HG03442 (cell line): ENCODE data around the gene RAB6A.

ENCODE experiments used
- ATAC-seq: cut with Tn5 transposase; IDR thresholded peaks from one replicate; pipeline ENCODE4 v1.9.1; 2021; ENCODE audit warnings: mild to moderate bottlenecking, moderate library complexity; ENCODE audit not compliant: unreplicated experiment

Gene RAB6A

GRCh38 chr11:73656985-73657384 lies 103.9 kb downstream of the RAB6A start:
- no peak for ATAC-seq

- ATAC-seq: no peak
These were observed 105.2 kb downstream of the RAB6A start for GRCh38 chr11:73655686-73656085.

- ATAC-seq: no peak
These were observed 106.3 kb downstream of the RAB6A start for GRCh38 chr11:73654482-73655021.

GRCh38 chr11:73653996-73654395 lies 106.9 kb downstream of the RAB6A start:
- ATAC-seq: no peak

GRCh38 chr11:73652856-73653559 lies 107.9 kb downstream of the RAB6A start:
- no peak for ATAC-seq

GRCh38 chr11:73652046-73652730 lies 108.7 kb downstream of the RAB6A start:
- no peak for ATAC-seq

GRCh38 chr11:73651661-73652045 lies 109.2 kb downstream of the RAB6A start:
- ATAC-seq: no peak

GRCh38 chr11:73651252-73651651 lies 109.6 kb downstream of the RAB6A start:
- ATAC-seq: no peak

- ATAC-seq: no peak
These were observed 110.5 kb downstream of the RAB6A start for GRCh38 chr11:73650400-73650799.

GRCh38 chr11:73649206-73649605 lies 111.7 kb downstream of the RAB6A start:
- no peak for ATAC-seq

GRCh38 chr11:73648571-73649046 lies 112.3 kb downstream of the RAB6A start:
- ATAC-seq: no peak

GRCh38 chr11:73648121-73648520 lies 112.8 kb downstream of the RAB6A start:
- no peak for ATAC-seq

GRCh38 chr11:73647459-73648100 lies 113.3 kb downstream of the RAB6A start:
- peak; percentile 74 for ATAC-seq

- ATAC-seq: no peak
These were observed 114.8 kb downstream of the RAB6A start, which contains the start of gene PLEKHB1 for GRCh38 chr11:73645972-73646631. Gene PLEKHB1 (plus strand): TSS chr11:73646581. CDS start chr11:73646609, 28 bp downstream.

GRCh38 chr11:73645121-73645969 lies 115.5 kb downstream of the RAB6A start:
- no peak for ATAC-seq

- no peak for ATAC-seq
These were observed 119.2 kb downstream of the RAB6A start for GRCh38 chr11:73641668-73642067.

- ATAC-seq: no peak
These were observed 120.3 kb downstream of the RAB6A start for GRCh38 chr11:73640592-73640991.

- ATAC-seq: no peak
These were observed 123.9 kb downstream of the RAB6A start for GRCh38 chr11:73637012-73637411.

GRCh38 chr11:73636249-73636648 lies 124.6 kb downstream of the RAB6A start:
- no peak for ATAC-seq

GRCh38 chr11:73635721-73636120 lies 125.2 kb downstream of the RAB6A start:
- ATAC-seq: no peak
